Measurements from ENCODE around the gene GIT1.

The GIT1 gene

GRCh38 chr17:29589524-29590410 is at the start of gene GIT1:
Gene GIT1, minus strand, starts transcription at chr17:29589648. Its CDS starts 270 bp downstream, at chr17:29589378.
- DNase-seq, result peak; percentile 81 to 83

DNA sequence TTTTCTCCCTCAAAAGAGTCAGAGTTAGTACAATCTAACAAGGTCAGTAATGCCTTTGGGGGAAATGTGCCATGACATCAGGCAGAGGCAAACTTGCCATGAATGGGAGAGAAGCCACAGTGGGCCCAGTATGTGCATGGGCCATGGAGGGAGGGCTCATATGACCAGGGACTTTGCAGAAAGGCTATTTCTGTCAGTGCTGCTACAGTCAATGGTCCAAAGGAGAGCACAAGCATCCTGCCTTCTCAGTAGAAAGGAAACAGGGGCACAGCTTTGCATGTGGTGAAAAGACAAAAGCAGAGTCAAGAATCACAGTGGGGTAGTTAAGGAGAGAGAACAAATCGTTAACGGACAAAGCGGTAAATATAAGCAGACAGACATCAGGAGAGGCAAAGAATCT is 44.4 kb upstream of the GIT1 start:
- no peak for DNase-seq

DNA sequence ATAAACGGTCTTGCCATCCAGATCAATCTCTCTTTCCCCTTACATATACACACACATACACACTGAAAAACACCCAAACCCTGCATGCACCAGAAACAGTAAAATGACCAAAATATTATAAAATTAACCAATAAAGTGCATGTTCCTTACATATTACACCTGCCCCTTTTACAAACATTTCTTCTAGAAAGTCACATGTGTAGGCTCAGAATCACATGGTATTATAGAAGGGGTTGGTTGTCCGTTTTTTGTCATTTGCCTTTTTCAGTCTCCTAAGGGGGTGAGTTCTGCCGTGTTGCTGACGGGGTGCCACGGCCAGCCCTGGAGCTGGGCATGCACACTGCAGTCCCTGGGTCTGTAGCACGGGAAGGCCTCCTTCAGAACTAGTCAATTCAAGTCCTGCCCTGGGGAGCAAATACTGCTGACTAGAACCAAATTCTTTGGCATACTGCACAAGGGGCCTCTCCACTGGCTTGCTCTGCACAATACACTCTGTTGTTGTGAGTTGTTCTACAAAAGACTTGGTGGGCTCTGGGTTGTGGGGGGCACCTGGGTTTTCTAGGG is 41.3 kb upstream of the GIT1 start:
- no peak for DNase-seq

DNA sequence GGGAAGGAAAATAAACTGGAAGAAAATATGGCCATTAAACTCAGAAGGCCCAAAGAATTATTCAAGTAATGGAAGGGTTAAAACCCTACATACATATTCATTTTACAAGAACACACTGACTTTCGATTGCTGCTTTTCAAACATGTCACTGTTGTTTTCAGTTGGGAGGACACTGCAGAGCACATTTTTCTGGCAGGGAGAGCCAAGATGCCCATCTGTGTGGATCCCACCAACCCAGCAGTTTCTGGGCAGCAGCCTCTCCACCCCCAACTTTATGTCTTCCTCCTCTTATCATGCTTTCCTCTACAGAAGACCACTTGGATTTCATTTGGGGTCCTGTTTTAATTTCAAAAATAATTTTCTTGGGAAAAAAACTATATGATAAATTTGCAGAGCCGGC is 40.4 kb upstream of the GIT1 start:
- no peak for DNase-seq

- DNase-seq, result no peak
These were observed 39.2 kb upstream of the GIT1 start for GRCh38 chr17:29628644-29629043.

DNA sequence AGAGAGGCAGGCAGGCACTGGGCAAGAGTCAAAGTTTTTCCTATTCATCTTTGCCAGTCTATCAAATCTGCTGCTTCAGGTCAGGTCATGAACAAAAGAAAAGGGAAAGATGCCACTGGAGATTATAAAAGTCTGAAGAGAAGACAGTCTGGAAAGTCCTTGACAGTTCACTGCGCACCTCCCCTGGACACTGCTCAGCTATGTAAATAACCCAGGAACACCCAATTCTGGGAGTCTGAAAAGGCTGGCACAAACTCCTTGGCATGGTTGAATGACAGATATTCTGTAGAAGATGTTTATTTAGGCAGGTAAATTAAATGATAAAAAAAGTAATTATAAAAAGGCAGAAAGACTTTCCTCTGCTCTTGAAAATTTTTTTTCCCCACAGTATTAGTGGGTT is 38.5 kb upstream of the GIT1 start:
- no peak for DNase-seq

DNA sequence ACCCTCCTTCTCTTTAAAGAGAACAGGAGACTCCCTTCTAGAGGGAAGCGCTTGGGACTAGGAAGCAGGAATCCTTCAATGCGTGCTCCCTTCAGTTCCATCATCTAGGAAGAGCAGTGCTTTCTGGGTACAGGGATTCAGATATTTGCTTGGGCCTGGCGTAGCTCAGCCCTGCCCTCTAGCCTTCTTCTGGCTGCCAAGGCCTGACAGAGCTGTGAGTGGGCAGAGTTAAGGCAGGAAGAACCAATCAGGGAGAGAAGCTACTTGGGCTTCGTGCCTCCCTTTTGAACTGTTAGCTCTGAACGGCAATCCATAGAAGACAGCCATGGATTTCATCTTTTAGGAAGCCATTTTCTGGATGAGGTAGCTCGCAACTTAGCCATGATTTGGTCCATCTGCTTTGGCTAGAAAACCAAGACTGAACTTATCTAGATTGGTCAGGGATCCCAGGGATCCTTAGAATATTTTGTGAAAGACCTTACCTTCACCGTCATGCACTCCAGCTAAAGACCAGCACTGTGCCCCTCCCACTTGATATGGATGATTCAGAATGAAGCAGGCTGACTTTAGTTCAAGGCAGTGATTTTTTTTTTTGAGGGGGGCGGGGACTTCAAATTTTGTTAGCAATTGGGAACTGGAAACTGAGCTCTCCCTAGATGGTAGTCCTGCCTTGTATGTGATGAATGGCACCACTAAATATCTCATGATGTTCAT is 35.7 kb upstream of the GIT1 start:
- DNase-seq, result peak in 1 of 2 donors; percentile 38

- no peak for DNase-seq
These were observed 35.1 kb upstream of the GIT1 start for GRCh38 chr17:29624586-29624985.

GRCh38 chr17:29623283-29623647 is 33.8 kb upstream of the GIT1 start:
- no peak for DNase-seq

GRCh38 chr17:29622337-29623282 is 33.2 kb upstream of the GIT1 start, which contains the start of gene CORO6:
Gene CORO6, minus strand, starts transcription at chr17:29622912. Its CDS starts 1,491 bp downstream, at chr17:29621421.
- DNase-seq, result peak; percentile 58 to 68

GRCh38 chr17:29621751-29622194 is 32.3 kb upstream of the GIT1 start:
- DNase-seq, result no peak

GRCh38 chr17:29620779-29621500 is 31.5 kb upstream of the GIT1 start:
- DNase-seq, result no peak

DNA sequence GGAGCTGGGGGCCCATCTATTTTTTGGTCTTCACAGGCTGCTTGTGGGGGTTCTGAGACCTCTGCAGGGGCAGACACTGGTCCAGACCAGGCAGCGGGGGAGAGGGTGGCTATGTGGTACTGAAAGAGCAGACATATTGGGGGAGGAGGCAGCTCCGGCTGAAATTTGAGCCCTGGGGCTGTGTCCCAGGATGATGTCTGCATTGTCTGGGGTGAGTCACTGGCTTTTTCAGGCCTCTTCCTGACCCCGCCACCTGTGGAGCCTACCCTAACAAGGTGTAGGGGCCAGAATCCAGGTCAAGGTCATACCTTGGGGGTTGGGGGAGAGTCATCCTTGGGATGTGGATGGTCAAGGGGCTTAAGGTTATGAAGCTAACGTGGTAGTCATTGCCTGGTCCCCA is 30.8 kb upstream of the GIT1 start:
- no peak for DNase-seq

DNA sequence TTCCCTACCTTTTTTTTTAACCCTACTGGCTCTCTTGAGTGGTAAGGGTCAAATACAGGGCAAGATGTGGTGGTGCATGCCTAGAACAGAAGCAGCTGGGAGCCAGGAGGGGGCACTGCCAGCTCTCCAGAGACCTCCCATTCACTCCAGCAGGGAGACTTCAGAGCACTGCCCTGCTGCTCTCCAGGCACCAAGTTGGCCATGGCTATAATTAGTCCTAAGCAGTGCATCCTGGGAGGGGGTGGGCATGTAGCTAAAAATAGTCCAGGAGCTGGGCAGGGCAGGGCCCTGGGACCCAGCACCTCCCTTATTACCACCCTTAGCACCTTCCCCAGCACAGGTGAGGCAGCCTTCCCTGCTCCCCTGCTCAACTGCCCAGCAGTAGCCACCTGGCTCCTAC is 29.8 kb upstream of the GIT1 start:
- no peak for DNase-seq

DNA sequence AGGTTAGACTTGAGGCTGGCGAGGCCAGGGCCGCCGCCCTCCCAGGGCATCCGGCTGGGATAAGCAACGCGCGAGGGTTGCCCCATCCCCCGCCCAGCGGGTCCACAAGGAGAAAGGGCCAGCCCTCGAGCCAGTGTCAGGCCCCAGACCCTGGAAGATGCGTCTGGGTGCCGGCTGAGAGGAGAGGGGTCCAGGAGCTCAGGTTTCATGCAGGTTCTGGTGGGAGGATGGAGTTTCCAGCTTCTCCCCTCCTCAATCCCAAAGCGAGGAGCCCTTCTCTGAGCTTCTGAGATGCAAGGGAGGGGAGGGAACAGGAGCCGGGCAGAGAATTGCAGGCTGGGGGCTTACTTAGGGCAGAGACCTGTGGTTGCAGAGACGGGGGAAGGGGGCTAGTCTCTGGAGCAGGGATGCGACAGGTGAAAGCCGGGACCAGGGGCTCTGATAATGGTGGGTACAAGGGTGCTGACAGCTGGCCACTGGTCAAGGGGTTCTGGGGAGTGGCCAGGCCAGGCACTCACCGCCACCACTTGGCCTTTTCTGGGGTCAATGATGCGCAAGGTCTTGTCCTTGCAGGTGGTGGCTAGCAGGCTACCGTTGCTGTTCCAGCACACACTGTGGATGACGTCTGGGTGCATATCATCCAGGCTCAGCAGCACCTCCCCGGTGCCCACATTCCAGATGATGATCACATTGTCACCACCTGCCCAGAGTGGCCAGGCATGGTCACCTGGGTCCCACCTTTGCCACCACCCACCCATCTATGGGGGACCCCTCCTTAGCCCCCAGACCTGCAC is 29.0 kb upstream of the GIT1 start:
- no peak for DNase-seq

GRCh38 chr17:29617481-29618271 is 28.2 kb upstream of the GIT1 start:
- peak; percentile 89 to 90 for DNase-seq

DNA sequence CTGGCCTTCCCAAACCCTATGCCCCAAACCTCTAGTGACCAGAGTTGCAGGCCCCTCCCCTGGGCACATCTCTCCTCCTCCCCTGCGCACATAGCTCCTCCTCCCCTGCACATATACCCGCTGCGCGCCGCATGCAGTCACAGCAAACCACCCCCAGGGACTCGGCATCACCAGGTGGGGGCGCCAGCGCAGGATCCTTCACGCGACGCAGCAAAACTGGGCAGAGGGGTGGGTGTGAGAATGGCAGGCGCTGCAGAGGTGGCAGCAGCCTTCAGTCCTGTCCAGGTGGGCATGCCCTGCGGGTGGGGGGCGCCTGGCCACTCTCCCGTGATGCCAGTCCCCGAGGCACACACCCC is 27.7 kb upstream of the GIT1 start:
- peak; percentile 91 to 92 for DNase-seq

DNA sequence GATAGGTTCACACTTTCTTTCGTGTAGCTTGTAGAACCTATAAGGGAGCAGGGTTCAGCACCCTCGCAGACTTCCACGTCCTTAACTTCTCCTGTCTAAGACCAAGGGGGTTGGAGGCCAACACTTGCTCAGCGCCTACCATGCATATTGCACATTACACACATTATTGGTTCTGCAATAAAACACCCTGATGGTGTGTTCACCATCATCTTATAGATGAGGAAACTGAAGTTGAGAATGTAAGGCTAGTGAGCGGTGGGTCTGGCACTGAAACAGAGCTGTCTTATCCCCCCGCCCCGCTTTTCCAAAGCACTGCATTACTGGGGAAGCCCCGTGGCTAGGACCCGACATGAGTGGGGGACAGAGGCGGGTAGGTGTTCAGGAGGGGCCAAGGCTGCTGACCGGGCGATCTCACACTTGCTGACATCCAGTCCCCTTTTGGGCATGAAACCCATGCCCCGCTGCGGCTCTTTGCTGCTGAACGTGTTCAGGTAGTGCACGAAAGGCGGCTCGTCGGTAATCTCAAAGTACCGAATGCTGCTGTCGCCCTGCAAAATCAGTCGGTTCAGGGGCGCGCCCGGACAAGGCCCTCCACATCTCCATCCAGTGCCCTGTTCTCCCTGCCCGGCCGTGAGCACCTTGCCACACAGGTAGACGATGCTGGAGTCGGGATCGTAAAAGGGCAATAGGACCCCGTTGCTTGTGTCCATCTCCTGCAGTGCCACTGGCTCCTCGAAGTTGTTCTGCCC is 27.0 kb upstream of the GIT1 start:
- peak in 1 of 2 donors; percentile 29 for DNase-seq
